GM12801 (cell line): ENCODE data around the gene F12.

Experiments used
- CTCF ChIP-seq: IDR thresholded peaks from one replicate; pipeline ENCODE4 v1.5.1; 2011; ENCODE audit warnings: control low read depth; ENCODE audit not compliant: insufficient read length; ENCODE audit errors: extremely low read depth

Gene F12

GRCh38 chr5:177444106-177445051 lies 35.0 kb upstream of the F12 start:
- no peak for TF ChIP-seq CTCF

- no peak for TF ChIP-seq CTCF
Observed at GRCh38 chr5:177443144-177443983, 34.0 kb upstream of the F12 start.

GRCh38 chr5:177442066-177442826 lies 32.9 kb upstream of the F12 start:
- TF ChIP-seq CTCF: no peak

- TF ChIP-seq CTCF: no peak
Observed at GRCh38 chr5:177440990-177441780, 31.8 kb upstream of the F12 start.

- no peak for TF ChIP-seq CTCF
Observed at GRCh38 chr5:177440211-177440989, 31.0 kb upstream of the F12 start.

- no peak for TF ChIP-seq CTCF
Observed at GRCh38 chr5:177439518-177440053, 30.2 kb upstream of the F12 start.
